VCaP (cell line): ENCODE measurements around the gene SND1.

ENCODE experiments used
- H3K27ac ChIP-seq: fragments of 450-650 bp; 2 replicates; pipeline ENCODE4 v1.5.1; 2017
- CTCF ChIP-seq: fragments of 450-650 bp; conservative IDR thresholded peaks from 2 replicates; pipeline ENCODE4 v1.5.1; 2017; ENCODE audit warnings: mild to moderate bottlenecking, moderate library complexity

SND1 gene

DNA sequence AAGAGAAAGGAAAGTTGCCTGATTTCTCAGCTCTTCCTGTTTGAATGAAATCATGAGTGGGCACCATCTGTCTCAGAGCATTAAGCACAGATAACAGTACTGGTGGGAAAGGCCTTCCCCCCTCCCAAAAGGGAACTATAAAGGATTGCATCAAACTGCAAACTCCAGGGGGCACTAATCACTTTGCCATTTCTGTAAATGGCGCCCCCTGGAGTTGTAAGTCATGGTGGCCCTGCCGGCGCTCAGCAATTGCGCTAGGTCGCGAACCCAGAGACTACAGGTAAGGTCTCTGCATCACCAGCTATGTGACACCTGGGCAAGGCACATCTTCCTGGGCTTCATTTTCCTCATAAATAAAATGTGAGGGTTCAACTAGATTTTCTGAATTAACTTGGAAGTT lies 368.2 kb downstream of the SND1 start:
- peak; percentile 32 for TF ChIP-seq CTCF
- H3K27ac ChIP-seq = no peak overlapping the region

DNA sequence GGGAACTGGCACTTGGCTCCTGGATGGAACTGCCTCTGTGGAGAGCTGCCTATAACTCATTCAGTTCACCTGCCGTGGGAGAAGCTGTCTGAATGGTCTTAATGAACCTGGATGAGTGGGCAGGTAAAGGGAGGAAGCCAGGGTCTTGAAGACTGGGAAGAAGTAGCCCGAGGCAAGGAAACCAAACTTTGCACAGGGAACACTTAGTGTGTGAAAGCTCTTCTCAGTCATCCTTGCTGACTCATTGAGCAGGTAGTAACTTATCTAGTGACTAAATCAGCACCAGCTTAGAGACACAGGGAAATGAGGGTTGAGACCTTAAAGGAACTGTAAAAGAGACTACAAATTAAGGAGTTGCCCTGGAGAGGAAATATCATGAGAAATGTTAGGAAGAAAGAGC lies 369.4 kb downstream of the SND1 start:
- TF ChIP-seq CTCF = no peak
- no peak overlapping the region for H3K27ac ChIP-seq

GRCh38 chr7:128022631-128023532 lies 370.9 kb downstream of the SND1 start:
- TF ChIP-seq CTCF = no peak
- H3K27ac ChIP-seq = no peak overlapping the region

- TF ChIP-seq CTCF = no peak
- no peak overlapping the region for H3K27ac ChIP-seq
Measured at GRCh38 chr7:128024151-128024550, 372.2 kb downstream of the SND1 start.

GRCh38 chr7:128025380-128025779 lies 373.4 kb downstream of the SND1 start:
- no peak for TF ChIP-seq CTCF
- no peak overlapping the region for H3K27ac ChIP-seq

GRCh38 chr7:128025819-128026218 lies 373.8 kb downstream of the SND1 start:
- no peak overlapping the region for H3K27ac ChIP-seq
- TF ChIP-seq CTCF = no peak

GRCh38 chr7:128026551-128026950 lies 374.6 kb downstream of the SND1 start:
- H3K27ac ChIP-seq = no peak overlapping the region
- TF ChIP-seq CTCF = no peak
